ENCODE results near the gene ARHGEF38.
"Not testable (repeated sequence)": the region's sequence is repeated elsewhere in the genome, so short reads cannot be mapped to it uniquely, and the experiment has no call there.

Gene ARHGEF38

GRCh38 chr4:105679186-105679585 lies 126.8 kb downstream of the ARHGEF38 start:
- Histone ChIP-seq H3K36me3 (ENCODE audit: control insufficient read depth, insufficient read depth, low read length) (peaks cover 11% of the 10 kb centered on the region), H3K27ac (ENCODE audit: low read depth, low read length, severe bottlenecking) (no peak overlapping the region), H3K9me3 (ENCODE audit: control insufficient read depth, low read length) (no peaks in the 10 kb centered on the region), H3K4me3 (ENCODE audit: extremely low read depth, insufficient read depth, low read length, poor library complexity, severe bottlenecking) (no peak overlapping the region), H3K4me1 (ENCODE audit: control insufficient read depth, insufficient read depth, low read length, poor library complexity, severe bottlenecking) (no peaks in the 10 kb centered on the region)
- WGBS, 2 experiments (ENCODE audit: insufficient coverage in 2 of 2) = 86 to 92% methylated on average over 1 of the region's 2 CpGs

GRCh38 chr4:105683038-105683437 lies 130.6 kb downstream of the ARHGEF38 start:
- Histone ChIP-seq H3K27ac (ENCODE audit: low read depth, low read length, severe bottlenecking) (no peak overlapping the region), H3K36me3 (ENCODE audit: control insufficient read depth, insufficient read depth, low read length) (peaks cover 15% of the 10 kb centered on the region), H3K9me3 (ENCODE audit: control insufficient read depth, low read length) (no peaks in the 10 kb centered on the region), H3K4me3 (ENCODE audit: extremely low read depth, insufficient read depth, low read length, poor library complexity, severe bottlenecking) (no peak overlapping the region), H3K4me1 (ENCODE audit: control insufficient read depth, insufficient read depth, low read length, poor library complexity, severe bottlenecking) (no peaks in the 10 kb centered on the region)
- WGBS, 2 experiments (ENCODE audit: insufficient coverage in 2 of 2) = 100% methylated on average over 1 to 2 of the region's 4 CpGs

GRCh38 chr4:105686571-105686970 lies 134.2 kb downstream of the ARHGEF38 start:
- WGBS, 2 experiments (ENCODE audit: insufficient coverage in 2 of 2) = no CpG with 5 or more reads among the region's 2 CpGs
- Histone ChIP-seq H3K36me3 (ENCODE audit: control insufficient read depth, insufficient read depth, low read length) (peaks cover 31% of the 10 kb centered on the region), H3K4me1 (ENCODE audit: control insufficient read depth, insufficient read depth, low read length, poor library complexity, severe bottlenecking) (no peaks in the 10 kb centered on the region), H3K27ac (ENCODE audit: low read depth, low read length, severe bottlenecking) (no peak overlapping the region), H3K9me3 (ENCODE audit: control insufficient read depth, low read length) (no peaks in the 10 kb centered on the region), H3K4me3 (ENCODE audit: extremely low read depth, insufficient read depth, low read length, poor library complexity, severe bottlenecking) (no peak overlapping the region)

- 84 to 90% methylated on average over 2 to 3 of the region's 5 CpGs for WGBS, 2 experiments (ENCODE audit: insufficient coverage in 2 of 2)
- H3K4me1 ChIP-seq (ENCODE audit: control insufficient read depth, insufficient read depth, low read length, poor library complexity, severe bottlenecking); H3K4me3 ChIP-seq (ENCODE audit: extremely low read depth, insufficient read depth, low read length, poor library complexity, severe bottlenecking): not testable (repeated sequence)
Measured at GRCh38 chr4:105694812-105695211, 142.4 kb downstream of the ARHGEF38 start.

GRCh38 chr4:105695832-105696231 lies 143.4 kb downstream of the ARHGEF38 start:
- H3K36me3 ChIP-seq (ENCODE audit: control insufficient read depth, insufficient read depth, low read length) = peaks cover 30% of the 10 kb centered on the region
- not testable (repeated sequence) for H3K4me3 ChIP-seq (ENCODE audit: extremely low read depth, insufficient read depth, low read length, poor library complexity, severe bottlenecking); H3K4me1 ChIP-seq (ENCODE audit: control insufficient read depth, insufficient read depth, low read length, poor library complexity, severe bottlenecking); H3K9me3 ChIP-seq (ENCODE audit: control insufficient read depth, low read length); H3K27ac ChIP-seq (ENCODE audit: low read depth, low read length, severe bottlenecking)
- WGBS, 2 experiments (ENCODE audit: insufficient coverage in 2 of 2) = 89 to 90% methylated on average over 4 of the region's 8 CpGs

More at GRCh38 chr4:105694812-105695211, 142.4 kb downstream of the ARHGEF38 start:
- H3K36me3 ChIP-seq (ENCODE audit: control insufficient read depth, insufficient read depth, low read length) = peaks cover 30% of the 10 kb centered on the region
- H3K27ac ChIP-seq (ENCODE audit: low read depth, low read length, severe bottlenecking); H3K9me3 ChIP-seq (ENCODE audit: control insufficient read depth, low read length): not testable (repeated sequence)

- Histone ChIP-seq H3K4me1 (ENCODE audit: control insufficient read depth, insufficient read depth, low read length, poor library complexity, severe bottlenecking) (no peaks in the 10 kb centered on the region), H3K27ac (ENCODE audit: low read depth, low read length, severe bottlenecking) (no peak overlapping the region), H3K9me3 (ENCODE audit: control insufficient read depth, low read length) (no peaks in the 10 kb centered on the region), H3K36me3 (ENCODE audit: control insufficient read depth, insufficient read depth, low read length) (peaks cover 27% of the 10 kb centered on the region), H3K4me3 (ENCODE audit: extremely low read depth, insufficient read depth, low read length, poor library complexity, severe bottlenecking) (no peak overlapping the region)
- WGBS, 2 experiments (ENCODE audit: insufficient coverage in 2 of 2) = 86% methylated on average over 1 of the region's 2 CpGs; no CpG with 5 or more reads in 1 of the 2 experiments
Measured at GRCh38 chr4:105698607-105699006, 146.2 kb downstream of the ARHGEF38 start.

GRCh38 chr4:105707782-105708180 lies 155.4 kb downstream of the ARHGEF38 start:
- 9 to 15% methylated on average over 4 of the region's 7 CpGs for WGBS, 2 experiments (ENCODE audit: insufficient coverage in 2 of 2)
- peaks cover 24% of the 10 kb centered on the region for H3K36me3 ChIP-seq (ENCODE audit: control insufficient read depth, insufficient read depth, low read length)
- H3K27ac ChIP-seq (ENCODE audit: low read depth, low read length, severe bottlenecking) = peak overlapping the region; percentile 89
- peaks cover 6% of the 10 kb centered on the region for H3K4me1 ChIP-seq (ENCODE audit: control insufficient read depth, insufficient read depth, low read length, poor library complexity, severe bottlenecking)
- no peaks in the 10 kb centered on the region for H3K9me3 ChIP-seq (ENCODE audit: control insufficient read depth, low read length)
- H3K4me3 ChIP-seq (ENCODE audit: extremely low read depth, insufficient read depth, low read length, poor library complexity, severe bottlenecking) = peak overlapping the region; percentile 77

- peak within 1 kb of the TSS; percentile 77 for H3K4me3 ChIP-seq (ENCODE audit: extremely low read depth, insufficient read depth, low read length, poor library complexity, severe bottlenecking)
- WGBS, 2 experiments (ENCODE audit: insufficient coverage in 2 of 2) = 0% methylated on average over 53 to 57 of the region's 63 CpGs
- H3K36me3 ChIP-seq (ENCODE audit: control insufficient read depth, insufficient read depth, low read length) = peaks cover 22% of the 10 kb centered on the region
- peaks cover 6% of the 10 kb centered on the region for H3K4me1 ChIP-seq (ENCODE audit: control insufficient read depth, insufficient read depth, low read length, poor library complexity, severe bottlenecking)
- H3K9me3 ChIP-seq (ENCODE audit: control insufficient read depth, low read length) = no peaks in the 10 kb centered on the region
- H3K27ac ChIP-seq (ENCODE audit: low read depth, low read length, severe bottlenecking) = peak within 1 kb of the TSS; percentile 89
Measured at GRCh38 chr4:105708181-105709080, 156.0 kb downstream of the ARHGEF38 start, which contains the start of the genes GSTCD and INTS12. Gene GSTCD (plus strand): TSS chr4:105708784. CDS start chr4:105717614, 8,830 bp downstream. Gene INTS12 (minus strand): TSS chr4:105708689. CDS start chr4:105700005, 8,684 bp downstream.

GRCh38 chr4:105709081-105709450 lies 156.6 kb downstream of the ARHGEF38 start:
- Histone ChIP-seq H3K4me1 (ENCODE audit: control insufficient read depth, insufficient read depth, low read length, poor library complexity, severe bottlenecking) (peaks cover 6% of the 10 kb centered on the region), H3K36me3 (ENCODE audit: control insufficient read depth, insufficient read depth, low read length) (peaks cover 15% of the 10 kb centered on the region), H3K9me3 (ENCODE audit: control insufficient read depth, low read length) (no peaks in the 10 kb centered on the region), H3K27ac (ENCODE audit: low read depth, low read length, severe bottlenecking) (peak overlapping the region; percentile 89), H3K4me3 (ENCODE audit: extremely low read depth, insufficient read depth, low read length, poor library complexity, severe bottlenecking) (peak overlapping the region; percentile 77)
- WGBS, 2 experiments (ENCODE audit: insufficient coverage in 2 of 2) = 0 to 7% methylated on average over 3 to 10 of the region's 11 CpGs

GRCh38 chr4:105710012-105710600 lies 157.7 kb downstream of the ARHGEF38 start:
- Histone ChIP-seq H3K9me3 (ENCODE audit: control insufficient read depth, low read length) (no peaks in the 10 kb centered on the region), H3K4me3 (ENCODE audit: extremely low read depth, insufficient read depth, low read length, poor library complexity, severe bottlenecking) (peak overlapping the region; percentile 77), H3K36me3 (ENCODE audit: control insufficient read depth, insufficient read depth, low read length) (peaks cover 8% of the 10 kb centered on the region), H3K27ac (ENCODE audit: low read depth, low read length, severe bottlenecking) (no peak overlapping the region), H3K4me1 (ENCODE audit: control insufficient read depth, insufficient read depth, low read length, poor library complexity, severe bottlenecking) (peaks cover 6% of the 10 kb centered on the region)
- 95% methylated on average over 3 of the region's 16 CpGs; no CpG with 5 or more reads in 1 of the 2 experiments for WGBS, 2 experiments (ENCODE audit: insufficient coverage in 2 of 2)
